Measurements from ENCODE around the gene SLCO2A1. TPM values are rescaled to one million over a fixed set of nuclear protein-coding genes. Genes with fewer than 3 reads are reported as not detected.

The SLCO2A1 gene
- total and polyA plus RNA-seq, 11 donors = 2.8 to 28.4 (median 13.9) TPM

- H3K4me1 ChIP-seq = no peaks in the 10 kb centered on the region
- peak in 3 of 4 donors; percentile 51 to 76 (median 63) for ATAC-seq
- H3K36me3 ChIP-seq = no peaks in the 10 kb centered on the region
- peaks cover 0 to 4% (median 0%) of the 10 kb centered on the region in 12 donors for H3K9me3 ChIP-seq
- DNase-seq = no peak
- H3K27ac ChIP-seq = no peak overlapping the region
- 65 to 72% (median 68%) methylated on average over 10 of the region's 10 CpGs for WGBS, 4 donors
- no peak for TF ChIP-seq POLR2A (IDR thresholded peaks at IDR 0.05)
- no peak overlapping the region for H3K4me3 ChIP-seq
- intact Hi-C loops (cut with DNase I) = no loop called here
- H3K27me3 ChIP-seq = peaks cover 0 to 18% (median 0%) of the 10 kb centered on the region in 9 donors
Observed at GRCh38 chr3:133915685-133916658, 113.8 kb downstream of the SLCO2A1 start.

DNA sequence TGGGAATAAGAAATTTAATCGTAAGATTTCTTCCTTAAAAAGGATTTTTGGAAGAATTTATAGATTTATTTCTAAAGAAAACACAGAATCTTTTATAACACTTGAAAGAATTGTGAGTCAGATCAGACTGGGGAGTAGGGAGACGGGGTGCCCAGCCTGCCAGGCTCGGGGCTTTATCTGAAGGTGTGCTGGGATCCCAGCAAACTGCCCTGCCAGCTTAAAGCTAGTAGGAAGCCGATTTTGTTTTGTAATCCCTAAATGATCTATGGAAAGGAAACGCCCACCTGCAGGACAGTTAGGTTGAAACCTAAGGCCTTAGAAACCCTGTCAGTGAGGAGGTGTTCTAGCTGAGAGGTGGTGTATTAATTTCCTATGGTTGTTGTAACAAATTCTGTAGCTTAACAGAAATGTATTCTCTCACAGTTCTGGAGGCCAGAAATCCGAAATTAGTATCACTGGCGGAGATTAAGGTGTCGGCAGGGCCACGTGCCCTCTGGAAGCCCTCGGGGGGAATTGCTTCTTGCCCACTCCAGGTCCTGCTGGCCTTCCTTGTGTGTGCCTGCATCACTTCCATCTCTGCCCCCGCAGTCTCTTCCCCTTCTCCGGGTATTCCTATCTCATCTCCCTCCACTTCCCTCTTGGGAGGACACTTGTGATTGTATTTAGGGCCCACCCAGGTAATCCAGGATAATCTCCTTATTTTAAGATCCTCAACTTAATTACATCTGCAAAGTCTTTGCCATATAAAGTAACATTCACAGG, 114.7 kb downstream of the SLCO2A1 start:
- no peak for ATAC-seq
- H3K9me3 ChIP-seq = peaks cover 0 to 4% (median 0%) of the 10 kb centered on the region in 12 donors
- no peak for DNase-seq
- no peaks in the 10 kb centered on the region for H3K36me3 ChIP-seq
- 79 to 86% (median 81%) methylated on average over 12 of the region's 12 CpGs for WGBS, 4 donors
- H3K4me3 ChIP-seq = no peak overlapping the region
- no peaks in the 10 kb centered on the region for H3K4me1 ChIP-seq
- no peak overlapping the region for H3K27ac ChIP-seq
- TF ChIP-seq POLR2A (IDR thresholded peaks at IDR 0.05) (no peak), CTCF (IDR thresholded peaks at IDR 0.05) (no peak)
- intact Hi-C loops (cut with DNase I) = no loop called here
- H3K27me3 ChIP-seq = peaks cover 0 to 18% (median 0%) of the 10 kb centered on the region in 9 donors

DNA sequence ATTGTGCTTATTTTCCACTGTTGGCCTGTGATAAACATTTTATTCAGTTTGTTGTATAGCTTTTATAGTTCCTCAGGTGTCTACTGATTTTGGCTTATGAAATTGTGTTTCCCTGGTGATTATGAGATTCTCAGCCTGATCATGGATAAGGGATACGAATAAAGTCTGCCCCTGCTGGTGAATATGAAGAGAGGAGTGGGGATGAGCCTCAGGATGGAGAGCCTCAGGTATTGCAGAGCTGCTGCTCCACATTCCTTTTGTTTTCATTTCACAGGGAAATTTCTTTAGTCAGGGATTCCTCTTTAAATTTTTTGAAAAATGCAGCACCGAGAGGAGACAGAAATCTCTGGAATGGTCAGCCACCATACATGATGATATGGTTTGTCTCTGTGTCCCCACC, 119.3 kb downstream of the SLCO2A1 start:
- 79 to 93% (median 84%) methylated on average over 2 of the region's 2 CpGs for WGBS, 4 donors
- intact Hi-C loops (cut with DNase I) = no loop called here

DNA sequence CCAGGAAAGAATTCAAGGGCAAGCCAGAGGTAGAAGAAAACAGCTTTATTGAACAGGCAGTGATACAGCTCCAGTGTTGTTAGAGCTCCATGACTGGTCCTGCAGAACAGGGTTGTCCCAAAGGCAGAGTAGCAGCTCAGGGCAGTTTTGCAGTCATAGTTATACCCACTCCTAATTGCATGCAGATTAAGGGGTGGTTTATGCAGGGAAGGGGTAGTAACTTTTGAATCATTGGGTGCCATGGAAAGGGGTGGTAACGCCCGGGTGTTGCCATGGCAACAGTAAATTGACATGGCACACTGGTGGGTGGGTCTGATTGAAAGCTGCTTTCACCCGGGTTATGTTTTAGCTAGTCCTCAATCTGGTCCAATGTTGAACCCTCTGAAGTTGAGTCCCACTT, 124.3 kb downstream of the SLCO2A1 start:
- no peak overlapping the region for H3K4me3 ChIP-seq
- ATAC-seq (no peak), DNase-seq (no peak)
- H3K36me3 ChIP-seq = no peaks in the 10 kb centered on the region
- 59 to 84% (median 77%) methylated on average over 3 of the region's 3 CpGs for WGBS, 4 donors
- TF ChIP-seq POLR2A (IDR thresholded peaks at IDR 0.05) (no peak), CTCF (IDR thresholded peaks at IDR 0.05) (no peak)
- H3K27me3 ChIP-seq = no peaks in the 10 kb centered on the region
- peaks cover 0 to 3% (median 0%) of the 10 kb centered on the region in 12 donors for H3K9me3 ChIP-seq
- intact Hi-C loops (cut with DNase I) = loop anchor here in 1 of 10 donors (10.0 kb wide), 1 partner anchor 241 kb away; the partner anchor contains the start of gene TOPBP1
- no peaks in the 10 kb centered on the region for H3K4me1 ChIP-seq
- H3K27ac ChIP-seq = no peak overlapping the region

More for the DNA sequence above, 119.3 kb downstream of the SLCO2A1 start:
- no peak overlapping the region for H3K4me3 ChIP-seq
- TF ChIP-seq CTCF (IDR thresholded peaks at IDR 0.05) = no peak
- TF ChIP-seq POLR2A (IDR thresholded peaks at IDR 0.05) = no peak
- no peaks in the 10 kb centered on the region for H3K9me3 ChIP-seq
- no peak overlapping the region for H3K27ac ChIP-seq
- DNase-seq (no peak), ATAC-seq (no peak)
- H3K27me3 ChIP-seq = peaks cover 0 to 15% (median 0%) of the 10 kb centered on the region in 9 donors
- no peaks in the 10 kb centered on the region for H3K36me3 ChIP-seq
- H3K4me1 ChIP-seq = no peaks in the 10 kb centered on the region
